ENCODE results near the gene MELK. TPM values are rescaled to one million over a fixed set of nuclear protein-coding genes. Genes with fewer than 3 reads are reported as not detected.

The MELK gene
- total and polyA plus RNA-seq, 2 experiments from 2014 or later = 11.0 to 12.5 TPM

- H3K4me1 ChIP-seq (ENCODE audit: insufficient read depth) = no peaks in the 10 kb centered on the region
- H4K20me1 ChIP-seq (ENCODE audit: insufficient read depth, poor library complexity, severe bottlenecking) = no peaks in the 10 kb centered on the region
- WGBS (ENCODE audit: low lambda C conversion rate, missing lambda C conversion rate) = 87% methylated on average over 1 of the region's 1 CpG
- no peaks in the 10 kb centered on the region for H3K79me2 ChIP-seq
- no peak for DNase-seq (ENCODE audit: low spot score)
- no peaks in the 10 kb centered on the region for H3K36me3 ChIP-seq (replicated peaks; ENCODE audit: insufficient read depth, low read depth)
- H3K9me2 ChIP-seq (replicated peaks; ENCODE audit: insufficient read depth) = no peaks in the 10 kb centered on the region
- no peak overlapping the region for H2AFZ ChIP-seq
- no peaks in the 10 kb centered on the region for H3K27me3 ChIP-seq
- TF ChIP-seq CTCF (IDR thresholded peaks at IDR 0.05; ENCODE audit: poor library complexity) (no peak), EZH2phosphoT487 (IDR thresholded peaks at IDR 0.05; ENCODE audit: low read depth, severe bottlenecking, unreplicated experiment) (no peak), EZH2 (IDR thresholded peaks at IDR 0.05; ENCODE audit: borderline replicate concordance) (no peak)
- H3K4me2 ChIP-seq = no peak overlapping the region
- no peak overlapping the region for H3K27ac ChIP-seq
- H3K4me3 ChIP-seq = no peak overlapping the region
- no peaks in the 10 kb centered on the region for H3K9me3 ChIP-seq (ENCODE audit: low read depth)
Measured at GRCh38 chr9:36598273-36598672, 25.6 kb downstream of the MELK start.

- Histone ChIP-seq H2AFZ (no peak overlapping the region), H4K20me1 (ENCODE audit: insufficient read depth, poor library complexity, severe bottlenecking) (no peaks in the 10 kb centered on the region), H3K4me3 (no peak overlapping the region), H3K79me2 (no peaks in the 10 kb centered on the region), H3K4me1 (ENCODE audit: insufficient read depth) (no peaks in the 10 kb centered on the region), H3K4me2 (no peak overlapping the region), H3K27me3 (no peaks in the 10 kb centered on the region), H3K27ac (no peak overlapping the region), H3K9me3 (ENCODE audit: low read depth) (no peaks in the 10 kb centered on the region), H3K9me2 (replicated peaks; ENCODE audit: insufficient read depth) (no peaks in the 10 kb centered on the region), H3K36me3 (replicated peaks; ENCODE audit: insufficient read depth, low read depth) (no peaks in the 10 kb centered on the region)
- no peak for DNase-seq (ENCODE audit: low spot score)
- TF ChIP-seq EZH2 (IDR thresholded peaks at IDR 0.05; ENCODE audit: borderline replicate concordance) (no peak), EZH2phosphoT487 (IDR thresholded peaks at IDR 0.05; ENCODE audit: low read depth, severe bottlenecking, unreplicated experiment) (no peak), CTCF (IDR thresholded peaks at IDR 0.05; ENCODE audit: poor library complexity) (no peak)
- WGBS (ENCODE audit: low lambda C conversion rate, missing lambda C conversion rate) = 100% methylated on average over 3 of the region's 3 CpGs
Measured at GRCh38 chr9:36603006-36603405, 30.3 kb downstream of the MELK start.

DNA sequence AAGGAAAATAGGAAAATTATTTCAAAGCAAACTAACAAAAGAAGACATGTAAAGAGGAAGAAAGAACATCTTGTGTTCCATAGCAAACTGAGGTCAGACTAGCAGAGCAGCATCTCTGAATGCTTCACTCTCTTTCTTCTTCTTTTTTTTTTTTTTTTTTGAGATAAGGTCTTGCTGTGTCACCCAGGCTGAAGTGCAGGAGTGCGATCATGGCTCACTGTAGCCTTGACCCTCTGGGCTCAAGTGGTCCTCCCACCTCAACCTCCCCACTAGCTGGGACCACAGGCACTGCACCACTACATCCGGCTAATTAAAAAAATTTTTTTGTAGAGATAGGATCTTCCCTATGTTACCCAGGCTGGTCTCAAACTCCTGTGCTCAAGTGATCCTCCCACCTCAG lies 36.6 kb downstream of the MELK start:
- H3K4me2 ChIP-seq = no peak overlapping the region
- no peaks in the 10 kb centered on the region for H3K9me3 ChIP-seq (ENCODE audit: low read depth)
- H3K27ac ChIP-seq = no peak overlapping the region
- 94% methylated on average over 2 of the region's 2 CpGs for WGBS (ENCODE audit: low lambda C conversion rate, missing lambda C conversion rate)
- TF ChIP-seq EZH2 (IDR thresholded peaks at IDR 0.05; ENCODE audit: borderline replicate concordance) (no peak), EZH2phosphoT487 (IDR thresholded peaks at IDR 0.05; ENCODE audit: low read depth, severe bottlenecking, unreplicated experiment) (no peak), CTCF (IDR thresholded peaks at IDR 0.05; ENCODE audit: poor library complexity) (no peak)
- no peaks in the 10 kb centered on the region for H3K9me2 ChIP-seq (replicated peaks; ENCODE audit: insufficient read depth)
- no peak overlapping the region for H2AFZ ChIP-seq
- no peaks in the 10 kb centered on the region for H3K4me1 ChIP-seq (ENCODE audit: insufficient read depth)
- H3K36me3 ChIP-seq (replicated peaks; ENCODE audit: insufficient read depth, low read depth) = no peaks in the 10 kb centered on the region
- no peak for DNase-seq (ENCODE audit: low spot score)
- H3K79me2 ChIP-seq = no peaks in the 10 kb centered on the region
- H4K20me1 ChIP-seq (ENCODE audit: insufficient read depth, poor library complexity, severe bottlenecking) = no peaks in the 10 kb centered on the region
- no peaks in the 10 kb centered on the region for H3K27me3 ChIP-seq
- H3K4me3 ChIP-seq = no peak overlapping the region

DNA sequence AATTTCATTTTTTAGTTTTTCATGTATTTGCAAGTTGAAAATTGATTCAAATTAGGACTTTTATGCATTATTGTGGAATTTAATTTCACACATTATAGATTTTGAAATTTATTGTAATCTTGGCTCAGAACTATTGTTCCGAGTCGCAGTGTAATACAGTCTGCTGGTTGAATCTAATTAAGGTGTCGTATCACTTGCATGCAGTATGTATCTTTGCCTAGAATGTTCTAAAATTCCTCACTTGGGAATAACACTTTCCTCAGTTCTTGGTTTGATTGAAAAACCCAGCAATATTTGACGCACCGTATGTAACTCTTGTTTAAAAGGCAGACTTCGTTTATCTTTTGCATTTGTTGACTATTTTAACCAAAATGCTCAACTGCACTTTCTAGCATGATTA lies 49.4 kb downstream of the MELK start:
- Histone ChIP-seq H3K9me3 (ENCODE audit: low read depth) (no peaks in the 10 kb centered on the region), H3K27ac (no peak overlapping the region), H4K20me1 (ENCODE audit: insufficient read depth, poor library complexity, severe bottlenecking) (no peaks in the 10 kb centered on the region), H3K4me2 (no peak overlapping the region), H3K27me3 (no peaks in the 10 kb centered on the region), H2AFZ (no peak overlapping the region), H3K4me3 (no peak overlapping the region), H3K79me2 (no peaks in the 10 kb centered on the region), H3K36me3 (replicated peaks; ENCODE audit: insufficient read depth, low read depth) (no peaks in the 10 kb centered on the region), H3K9me2 (replicated peaks; ENCODE audit: insufficient read depth) (no peaks in the 10 kb centered on the region), H3K4me1 (ENCODE audit: insufficient read depth) (no peaks in the 10 kb centered on the region)
- DNase-seq (ENCODE audit: low spot score) = no peak
- TF ChIP-seq CTCF (IDR thresholded peaks at IDR 0.05; ENCODE audit: poor library complexity) = no peak
- TF ChIP-seq EZH2phosphoT487 (IDR thresholded peaks at IDR 0.05; ENCODE audit: low read depth, severe bottlenecking, unreplicated experiment) = no peak
- TF ChIP-seq EZH2 (IDR thresholded peaks at IDR 0.05; ENCODE audit: borderline replicate concordance) = no peak
- 94% methylated on average over 6 of the region's 6 CpGs for WGBS (ENCODE audit: low lambda C conversion rate, missing lambda C conversion rate)

All from hepatocyte (in vitro differentiated cells).